Mesothelial cell of epicardium (in vitro differentiated cells): ENCODE results near the gene DCDC2B. TPM values are rescaled to one million over a fixed set of nuclear protein-coding genes. Genes with fewer than 3 reads are reported as not detected.

Source experiments
- DNase-seq, 2 experiments: peaks; one replicate each; pipeline ENCODE4 v3.0.0; 2021; ENCODE audit warnings: low spot score in 2 of 2; ENCODE audit not compliant: unreplicated experiment in 2 of 2
- H3K27ac Mint-ChIP-seq: 2 replicates; pipeline ENCODE4 v1.8.0; 2021; ENCODE audit warnings: mixed read lengths
- H3K27me3 Mint-ChIP-seq: 2 replicates; pipeline ENCODE4 v1.8.0; 2021; ENCODE audit warnings: low read depth, mixed read lengths
- H3K36me3 Mint-ChIP-seq: 2 replicates; pipeline ENCODE4 v1.8.0; 2021; ENCODE audit warnings: mixed read lengths
- H3K4me1 Mint-ChIP-seq: 2 replicates; pipeline ENCODE4 v1.8.0; 2021; ENCODE audit warnings: mixed read lengths
- H3K4me3 Mint-ChIP-seq: 2 replicates; pipeline ENCODE4 v1.8.0; 2021; ENCODE audit warnings: mild to moderate bottlenecking, moderate library complexity, mixed read lengths
- H3K9me3 Mint-ChIP-seq: 2 replicates; pipeline ENCODE4 v1.8.0; 2021; ENCODE audit warnings: mixed read lengths
- CTCF ChIP-seq: fragments of 200-600 bp; sonication (generic); IDR thresholded peaks from one replicate; pipeline ENCODE4 v1.5.0; 2021; ENCODE audit warnings: antibody characterized with exemption; ENCODE audit not compliant: unreplicated experiment
- total RNA-seq: library from RNA; stranded (reverse); gene quantifications from 3 replicates; pipeline ENCODE4 v1.2.1, GENCODE V29; 2021

Gene DCDC2B
- total RNA-seq, 1 donor from 2014 or later, result not detected

DNA sequence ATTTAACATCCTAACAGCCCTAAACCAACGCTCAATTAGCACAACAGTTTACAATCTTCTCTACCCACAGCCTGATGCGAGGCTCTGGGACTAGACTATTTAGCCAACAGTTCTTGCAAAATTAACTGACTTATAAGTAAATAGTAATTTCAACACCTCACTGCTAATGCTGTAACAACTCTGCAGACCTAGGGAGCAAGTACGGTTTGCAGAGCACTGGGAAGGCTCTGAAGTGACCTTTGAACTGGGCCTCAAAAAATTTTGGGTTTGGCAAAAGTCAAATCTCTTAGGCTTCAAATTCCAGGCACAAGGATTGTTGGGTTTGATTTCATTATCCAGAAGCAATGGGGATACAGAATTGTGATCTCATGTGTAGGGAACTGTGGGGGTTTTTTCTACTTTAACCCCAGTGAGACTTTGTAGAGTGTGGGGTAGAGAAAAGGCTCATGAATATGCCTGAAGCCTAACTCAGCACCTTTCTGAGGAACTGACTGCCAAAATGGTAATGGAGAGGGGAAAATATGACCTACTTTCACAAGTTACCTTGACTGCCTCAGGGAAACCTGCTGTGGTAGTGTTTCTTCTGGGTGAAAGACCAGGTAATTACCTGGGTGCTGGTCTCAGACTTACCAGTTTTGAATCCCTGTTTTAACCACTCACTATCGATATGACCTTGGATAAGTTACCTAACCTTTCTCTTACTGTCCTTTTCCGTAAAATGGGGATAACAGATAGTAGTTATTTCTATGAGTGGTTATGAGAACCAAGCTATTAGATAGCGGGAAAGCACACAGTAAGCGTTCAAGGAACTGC, 30.3 kb upstream of the DCDC2B start:
- peaks cover 10% of the 10 kb centered on the region for H3K36me3 Mint-ChIP-seq
- H3K9me3 Mint-ChIP-seq, result no peaks in the 10 kb centered on the region
- DNase-seq, result no peak
- H3K27me3 Mint-ChIP-seq, result no peaks in the 10 kb centered on the region
- peak overlapping the region; percentile 97 for H3K27ac Mint-ChIP-seq
- peaks cover 26% of the 10 kb centered on the region for H3K4me1 Mint-ChIP-seq
- no peak for TF ChIP-seq CTCF
- peak overlapping the region; percentile 79 for H3K4me3 Mint-ChIP-seq

DNA sequence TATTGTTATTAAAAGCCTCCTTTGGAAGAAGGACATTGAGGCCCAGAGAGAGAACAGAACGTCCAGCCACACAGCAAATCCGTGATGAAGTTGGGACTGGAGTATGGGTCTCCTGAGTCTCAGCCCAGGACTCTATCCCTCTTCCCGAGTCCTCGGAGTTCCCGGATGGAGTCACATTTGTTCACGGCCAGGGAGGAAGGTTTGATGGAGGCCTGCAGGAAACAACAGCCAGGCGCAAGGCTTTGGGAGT, 29.8 kb upstream of the DCDC2B start:
- Mint-ChIP-seq H3K36me3 (peaks cover 12% of the 10 kb centered on the region), H3K4me3 (peak overlapping the region; percentile 79), H3K27me3 (no peaks in the 10 kb centered on the region), H3K9me3 (no peaks in the 10 kb centered on the region), H3K4me1 (peaks cover 30% of the 10 kb centered on the region), H3K27ac (peak overlapping the region; percentile 97)
- TF ChIP-seq CTCF, result no peak
- DNase-seq, result no peak

DNA sequence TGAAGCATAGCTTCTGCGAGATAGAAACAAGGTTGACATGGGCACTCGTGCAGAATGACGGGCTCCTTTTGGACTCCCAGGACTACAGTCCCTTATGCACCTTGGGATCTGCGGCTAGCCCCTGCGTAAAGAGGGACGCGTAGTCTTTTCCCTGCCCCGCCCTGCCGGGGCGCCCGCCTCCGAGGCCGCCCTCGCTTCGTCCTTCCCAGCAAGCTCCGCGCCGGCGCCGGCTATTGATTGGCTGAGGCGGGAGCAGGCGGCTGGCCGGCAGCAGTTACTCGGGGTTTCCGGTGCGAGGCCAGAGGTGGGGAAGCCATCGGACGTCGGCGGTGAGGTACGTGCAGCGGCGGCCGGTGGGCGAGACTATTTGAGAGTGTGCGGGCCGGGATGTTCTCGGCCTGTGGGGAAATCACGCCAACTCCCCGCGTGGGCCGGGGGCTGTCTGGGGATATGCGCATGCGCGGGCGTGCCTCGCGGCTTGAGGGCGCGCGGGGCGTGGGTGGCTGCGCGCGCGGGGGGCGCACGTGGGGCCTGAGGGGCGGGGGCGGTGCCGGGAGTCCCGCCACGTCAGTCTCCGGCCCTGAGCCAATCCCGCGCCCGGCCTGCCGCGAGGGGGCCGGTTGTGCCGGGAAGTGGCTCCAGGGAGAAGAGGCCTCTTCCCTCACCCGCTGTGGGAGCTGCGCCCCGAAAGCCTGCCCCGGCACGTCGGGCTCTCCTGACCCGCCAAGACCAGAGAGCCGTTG, 29.3 kb upstream of the DCDC2B start, which contains the start of gene TXLNA:
Gene TXLNA (plus strand): TSS at position 233 of the 743 bp plus-strand sequence. CDS start 671 bp downstream, outside the sequence.
- peaks cover 14% of the 10 kb centered on the region for H3K36me3 Mint-ChIP-seq
- H3K4me3 Mint-ChIP-seq, result peak within 1 kb of the TSS; percentile 83
- no peaks in the 10 kb centered on the region for H3K27me3 Mint-ChIP-seq
- no peak for TF ChIP-seq CTCF
- peak; percentile 79 to 88 for DNase-seq
- peak within 1 kb of the TSS; percentile 97 for H3K27ac Mint-ChIP-seq
- peaks cover 33% of the 10 kb centered on the region for H3K4me1 Mint-ChIP-seq
- H3K9me3 Mint-ChIP-seq, result no peaks in the 10 kb centered on the region

DNA sequence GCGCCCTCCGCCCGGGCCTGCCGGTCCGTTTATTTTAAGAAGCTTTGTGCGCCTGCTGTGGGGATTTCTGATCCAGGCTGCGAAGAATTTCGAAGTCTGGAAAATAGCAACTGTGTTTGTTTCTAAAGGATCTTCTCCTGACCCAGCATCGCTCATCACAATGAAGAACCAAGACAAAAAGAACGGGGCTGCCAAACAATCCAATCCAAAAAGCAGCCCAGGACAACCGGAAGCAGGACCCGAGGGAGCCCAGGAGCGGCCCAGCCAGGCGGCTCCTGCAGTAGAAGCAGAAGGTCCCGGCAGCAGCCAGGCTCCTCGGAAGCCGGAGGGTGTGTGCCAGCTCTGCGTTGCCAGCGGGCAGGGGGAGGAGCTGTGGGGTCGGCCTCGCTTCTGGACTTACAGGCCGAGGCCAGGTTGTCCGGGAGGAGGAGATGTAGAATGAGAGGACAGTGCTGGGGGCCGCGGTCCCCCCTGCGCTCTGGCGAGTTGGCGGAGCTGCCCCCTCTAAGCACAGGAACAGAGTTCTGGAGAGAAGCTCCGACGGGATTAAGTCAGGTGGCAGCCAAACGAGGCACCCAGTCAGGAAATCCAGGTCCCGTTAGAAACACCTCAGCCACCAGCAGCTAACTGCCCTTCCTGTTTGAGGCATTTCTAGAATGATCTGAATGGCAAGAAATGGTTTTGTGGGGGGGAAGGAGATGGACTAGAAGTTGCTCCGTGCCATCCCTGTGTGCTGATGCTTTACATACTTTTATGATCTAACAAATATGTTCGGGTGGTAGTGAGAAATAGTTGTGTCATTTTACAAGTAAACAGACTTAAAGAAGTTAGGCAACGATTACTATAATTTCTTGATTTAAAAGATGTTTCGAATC, 28.5 kb upstream of the DCDC2B start:
- no peak for TF ChIP-seq CTCF
- Mint-ChIP-seq H3K36me3 (peaks cover 19% of the 10 kb centered on the region), H3K4me3 (peak overlapping the region; percentile 83), H3K4me1 (peaks cover 33% of the 10 kb centered on the region), H3K9me3 (no peaks in the 10 kb centered on the region), H3K27ac (peak overlapping the region; percentile 97), H3K27me3 (no peaks in the 10 kb centered on the region)
- DNase-seq, result peak in 1 of 2 experiments; percentile 64

GRCh38 chr1:32181065-32181464, 27.8 kb upstream of the DCDC2B start:
- Mint-ChIP-seq H3K27ac (peak overlapping the region; percentile 97), H3K4me1 (peaks cover 33% of the 10 kb centered on the region), H3K4me3 (peak overlapping the region; percentile 83), H3K27me3 (no peaks in the 10 kb centered on the region), H3K9me3 (no peaks in the 10 kb centered on the region), H3K36me3 (peaks cover 21% of the 10 kb centered on the region)
- no peak for DNase-seq
- TF ChIP-seq CTCF, result no peak
